ENCODE measurements around the gene RHBDF2. TPM values are rescaled to one million over a fixed set of nuclear protein-coding genes. Genes with fewer than 3 reads are reported as not detected.

RHBDF2 gene
- total RNA-seq, 2 experiments from 2014 or later, result 144 to 173 TPM

GRCh38 chr17:76422860-76423259 is 78.4 kb downstream of the RHBDF2 start:
- Histone ChIP-seq H3K4me1 (ENCODE audit: insufficient read depth, low read length, poor library complexity, severe bottlenecking) (peaks cover 95% of the 10 kb centered on the region), H3K27ac (ENCODE audit: low read depth, low read length, poor library complexity, severe bottlenecking) (peak overlapping the region; percentile 67), H2AFZ (ENCODE audit: low read length) (no peak overlapping the region), H3K4me2 (ENCODE audit: low read length) (peak overlapping the region; percentile 87), H3K79me2 (ENCODE audit: insufficient read depth, low read depth, low read length) (peaks cover 91% of the 10 kb centered on the region), H3K4me3 (ENCODE audit: low read depth, low read length, poor library complexity, severe bottlenecking) (peak overlapping the region; percentile 47), H4K20me1 (ENCODE audit: insufficient read depth, low read length) (no peaks in the 10 kb centered on the region), H3K9me2 (ENCODE audit: insufficient read depth, low read length) (no peaks in the 10 kb centered on the region), H3K9me3 (ENCODE audit: low read length) (0 out of 2 replicates have a peak, but pooled peaks cover 4% of the 10 kb centered on the region), H3K36me3 (ENCODE audit: insufficient read depth, low read length) (peaks cover 9% of the 10 kb centered on the region)
- intact Hi-C loops (cut with micrococcal nuclease; ENCODE audit: unreplicated experiment), result no loop called here
- POLR2A ChIA-PET, result no interaction called here
- CTCF ChIA-PET (ENCODE audit: unreplicated experiment), result interaction anchor here (0.9 to 1.4 kb wide), 2 partner anchors 30 to 85 kb away, joined by 3 to 5 read pairs; partner anchors contain the start of gene UBE2O
- TF ChIP-seq CTCF (conservative IDR thresholded peaks at IDR 0.05; ENCODE audit: low read length) (no peak), EZH2phosphoT487 (IDR thresholded peaks at IDR 0.05; ENCODE audit: borderline replicate concordance, low read depth, low read length) (no peak)
- BruUV-seq (replicated peaks), result no TSS peak
- DNase-seq (ENCODE audit: low spot score), result no peak

DNA sequence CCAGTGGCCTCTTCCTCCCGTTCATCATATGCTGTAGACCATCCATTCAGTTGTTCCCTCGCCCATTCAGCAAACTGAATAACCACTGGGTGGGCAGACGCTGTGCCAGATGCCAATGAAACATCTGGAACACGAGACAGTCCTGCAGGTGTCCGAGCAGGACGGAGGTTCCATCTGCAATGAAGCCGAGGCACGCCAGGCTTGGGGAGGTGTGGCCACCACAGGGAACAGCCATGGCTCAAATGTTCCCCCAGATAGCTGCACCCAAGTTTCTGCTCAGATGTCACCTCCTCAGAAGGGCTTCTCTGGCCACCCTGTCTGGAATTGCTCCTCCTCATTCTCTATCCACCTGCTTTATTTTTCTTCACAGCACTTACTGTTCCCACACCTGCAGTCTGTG is 78.8 kb downstream of the RHBDF2 start:
- no peak for DNase-seq (ENCODE audit: low spot score)
- H4K20me1 ChIP-seq (ENCODE audit: insufficient read depth, low read length), result no peaks in the 10 kb centered on the region
- TF ChIP-seq EZH2phosphoT487 (IDR thresholded peaks at IDR 0.05; ENCODE audit: borderline replicate concordance, low read depth, low read length), result no peak
- TF ChIP-seq CTCF (conservative IDR thresholded peaks at IDR 0.05; ENCODE audit: low read length), result no peak
- POLR2A ChIA-PET, result interaction anchor here (1.0 kb wide), 1 partner anchor 11 kb away, joined by 3 read pairs; no protein-coding TSS in a partner anchor
- H3K79me2 ChIP-seq (ENCODE audit: insufficient read depth, low read depth, low read length), result peaks cover 92% of the 10 kb centered on the region
- BruUV-seq (replicated peaks), result no TSS peak
- peaks cover 11% of the 10 kb centered on the region for H3K36me3 ChIP-seq (ENCODE audit: insufficient read depth, low read length)
- peak overlapping the region; percentile 47 for H3K4me3 ChIP-seq (ENCODE audit: low read depth, low read length, poor library complexity, severe bottlenecking)
- no peaks in the 10 kb centered on the region for H3K9me2 ChIP-seq (ENCODE audit: insufficient read depth, low read length)
- peak overlapping the region; percentile 67 for H3K27ac ChIP-seq (ENCODE audit: low read depth, low read length, poor library complexity, severe bottlenecking)
- intact Hi-C loops (cut with micrococcal nuclease; ENCODE audit: unreplicated experiment), result no loop called here
- H3K4me2 ChIP-seq (ENCODE audit: low read length), result peak overlapping the region; percentile 87
- H3K4me1 ChIP-seq (ENCODE audit: insufficient read depth, low read length, poor library complexity, severe bottlenecking), result peaks cover 97% of the 10 kb centered on the region
- CTCF ChIA-PET (ENCODE audit: unreplicated experiment), result interaction anchor here (0.9 to 1.4 kb wide), 2 partner anchors 31 to 86 kb away, joined by 3 to 5 read pairs; partner anchors contain the start of gene UBE2O
- no peak overlapping the region for H2AFZ ChIP-seq (ENCODE audit: low read length)
- H3K9me3 ChIP-seq (ENCODE audit: low read length), result 0 out of 2 replicates have a peak, but pooled peaks cover 4% of the 10 kb centered on the region

GRCh38 chr17:76421044-76421407 is 80.2 kb downstream of the RHBDF2 start:
- no peaks in the 10 kb centered on the region for H4K20me1 ChIP-seq (ENCODE audit: insufficient read depth, low read length)
- H3K4me1 ChIP-seq (ENCODE audit: insufficient read depth, low read length, poor library complexity, severe bottlenecking), result peaks cover 96% of the 10 kb centered on the region
- H3K4me2 ChIP-seq (ENCODE audit: low read length), result peak overlapping the region; percentile 70
- ChIA-PET CTCF (ENCODE audit: unreplicated experiment) (no interaction called here), POLR2A (no interaction called here)
- no peak overlapping the region for H2AFZ ChIP-seq (ENCODE audit: low read length)
- peaks cover 92% of the 10 kb centered on the region for H3K79me2 ChIP-seq (ENCODE audit: insufficient read depth, low read depth, low read length)
- 0 out of 2 replicates have a peak, but pooled peaks cover 4% of the 10 kb centered on the region for H3K9me3 ChIP-seq (ENCODE audit: low read length)
- no peaks in the 10 kb centered on the region for H3K9me2 ChIP-seq (ENCODE audit: insufficient read depth, low read length)
- peak overlapping the region; percentile 75 for H3K27ac ChIP-seq (ENCODE audit: low read depth, low read length, poor library complexity, severe bottlenecking)
- intact Hi-C loops (cut with micrococcal nuclease; ENCODE audit: unreplicated experiment), result no loop called here
- H3K36me3 ChIP-seq (ENCODE audit: insufficient read depth, low read length), result peaks cover 23% of the 10 kb centered on the region
- peak overlapping the region; percentile 36 for H3K4me3 ChIP-seq (ENCODE audit: low read depth, low read length, poor library complexity, severe bottlenecking)
- no peak for DNase-seq (ENCODE audit: low spot score)
- no TSS peak for BruUV-seq (replicated peaks)
- TF ChIP-seq CTCF (conservative IDR thresholded peaks at IDR 0.05; ENCODE audit: low read length) (no peak), EZH2phosphoT487 (IDR thresholded peaks at IDR 0.05; ENCODE audit: borderline replicate concordance, low read depth, low read length) (no peak)
